DND-41 (cell line): ENCODE measurements around the gene TMPRSS5.

ENCODE experiments used
- EZH2 ChIP-seq: IDR thresholded peaks from 3 replicates; pipeline ENCODE4 v1.6.1; 2012; ENCODE audit warnings: borderline replicate concordance, low read depth, mild to moderate bottlenecking, moderate library complexity, low read length, inconsistent platforms; ENCODE audit not compliant: severe bottlenecking
- TF ChIP-seq, protein P1 (sequence below): IDR thresholded peaks from 2 replicates; pipeline ENCODE4 v1.5.1; 2012; ENCODE audit warnings: borderline replicate concordance, low read length, moderate library complexity, mild to moderate bottlenecking; ENCODE audit not compliant: poor library complexity, severe bottlenecking; ENCODE audit errors: extremely low read depth

DNA sequence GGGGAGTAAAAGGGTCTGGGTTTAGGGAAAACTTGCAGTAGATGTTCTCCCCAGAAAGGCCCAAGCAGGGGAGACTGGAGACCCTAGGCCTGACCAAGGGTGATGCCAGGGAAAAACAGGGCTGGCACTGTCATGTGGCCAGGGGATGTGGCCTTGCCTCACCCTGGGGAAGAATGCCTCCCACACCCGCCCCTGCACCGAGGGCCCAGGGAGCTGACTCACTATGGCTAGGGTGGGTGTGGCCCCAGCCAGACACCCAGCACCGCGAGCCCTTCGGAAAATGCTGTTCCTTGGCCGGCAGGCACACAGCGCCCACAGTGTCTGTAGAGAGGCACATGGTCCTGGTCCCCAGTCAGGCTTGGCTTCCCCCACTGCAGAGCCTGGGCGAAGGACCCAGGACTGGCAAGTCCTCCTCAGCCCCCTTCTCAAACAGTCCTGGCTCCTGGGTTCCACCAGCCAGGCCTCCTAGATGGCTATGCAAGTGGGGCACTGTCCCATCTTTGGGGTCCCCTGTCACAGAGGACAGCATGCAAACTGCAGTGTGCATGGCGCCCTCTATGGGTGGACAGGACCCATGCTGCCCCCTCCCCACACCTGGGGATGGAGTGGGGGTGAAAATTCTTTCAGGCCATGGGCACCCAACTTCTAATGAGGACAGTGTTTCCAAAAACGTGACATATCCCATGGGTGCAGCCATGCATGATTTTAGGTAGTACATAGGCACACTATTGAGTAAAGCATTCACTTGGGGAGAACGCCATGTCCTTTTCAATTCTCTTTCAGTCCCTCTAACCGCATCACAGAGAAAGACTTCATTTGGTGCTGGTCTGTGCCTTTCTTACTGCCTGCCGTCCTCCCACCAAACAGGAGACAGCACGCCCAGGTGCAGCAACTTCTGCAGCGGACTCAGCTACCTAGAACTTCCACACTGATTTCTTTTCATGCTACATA, 15.2 kb downstream of the TMPRSS5 start:
- TF ChIP-seq, protein P1, sequence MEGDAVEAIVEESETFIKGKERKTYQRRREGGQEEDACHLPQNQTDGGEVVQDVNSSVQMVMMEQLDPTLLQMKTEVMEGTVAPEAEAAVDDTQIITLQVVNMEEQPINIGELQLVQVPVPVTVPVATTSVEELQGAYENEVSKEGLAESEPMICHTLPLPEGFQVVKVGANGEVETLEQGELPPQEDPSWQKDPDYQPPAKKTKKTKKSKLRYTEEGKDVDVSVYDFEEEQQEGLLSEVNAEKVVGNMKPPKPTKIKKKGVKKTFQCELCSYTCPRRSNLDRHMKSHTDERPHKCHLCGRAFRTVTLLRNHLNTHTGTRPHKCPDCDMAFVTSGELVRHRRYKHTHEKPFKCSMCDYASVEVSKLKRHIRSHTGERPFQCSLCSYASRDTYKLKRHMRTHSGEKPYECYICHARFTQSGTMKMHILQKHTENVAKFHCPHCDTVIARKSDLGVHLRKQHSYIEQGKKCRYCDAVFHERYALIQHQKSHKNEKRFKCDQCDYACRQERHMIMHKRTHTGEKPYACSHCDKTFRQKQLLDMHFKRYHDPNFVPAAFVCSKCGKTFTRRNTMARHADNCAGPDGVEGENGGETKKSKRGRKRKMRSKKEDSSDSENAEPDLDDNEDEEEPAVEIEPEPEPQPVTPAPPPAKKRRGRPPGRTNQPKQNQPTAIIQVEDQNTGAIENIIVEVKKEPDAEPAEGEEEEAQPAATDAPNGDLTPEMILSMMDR, result peak; percentile 64
- TF ChIP-seq EZH2, result no peak
